ENCODE measurements around the gene DGKI.
"Not testable (repeated sequence)": the region's sequence is repeated elsewhere in the genome, so short reads cannot be mapped to it uniquely, and the experiment has no call there.

DGKI gene

DNA sequence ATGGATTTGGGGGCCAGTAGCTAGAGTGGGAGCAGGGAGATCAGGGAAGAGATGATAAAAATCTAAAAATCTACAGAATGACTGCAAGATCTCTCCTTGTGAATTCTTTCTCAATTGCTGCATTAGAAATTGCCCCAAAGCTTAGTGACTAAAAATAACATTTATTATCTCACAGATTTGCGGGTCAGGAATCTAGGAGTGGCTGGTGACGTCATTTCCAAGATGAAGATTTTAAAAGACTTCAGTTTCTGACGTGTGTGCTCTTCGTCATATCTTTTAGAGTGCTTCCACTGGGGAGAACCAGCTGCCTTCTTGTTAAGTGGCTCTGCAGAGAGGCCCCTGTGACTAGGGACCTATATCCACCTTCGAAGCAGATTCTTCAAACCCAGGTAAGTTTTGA lies 112.6 kb downstream of the DGKI start:
- DNase-seq: no peak

DNA sequence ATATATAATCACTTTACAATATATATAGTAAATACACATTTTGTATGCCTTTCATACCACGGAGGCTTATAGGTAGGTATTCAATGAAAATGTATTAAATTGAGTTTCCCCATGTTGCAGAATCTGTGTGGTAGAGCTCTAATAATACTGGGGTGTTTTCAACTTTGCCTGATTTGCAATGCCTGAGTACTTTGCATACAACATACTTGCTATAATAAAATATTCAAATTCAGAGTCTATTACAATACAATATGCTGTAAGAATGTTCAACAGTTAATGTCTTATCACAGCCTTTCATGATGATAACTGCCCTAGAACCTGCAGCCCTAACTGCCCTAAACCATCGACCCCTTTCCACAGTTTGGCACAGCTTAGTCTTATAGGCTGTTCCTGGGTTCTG lies 114.6 kb downstream of the DGKI start:
- DNase-seq: no peak

DNA sequence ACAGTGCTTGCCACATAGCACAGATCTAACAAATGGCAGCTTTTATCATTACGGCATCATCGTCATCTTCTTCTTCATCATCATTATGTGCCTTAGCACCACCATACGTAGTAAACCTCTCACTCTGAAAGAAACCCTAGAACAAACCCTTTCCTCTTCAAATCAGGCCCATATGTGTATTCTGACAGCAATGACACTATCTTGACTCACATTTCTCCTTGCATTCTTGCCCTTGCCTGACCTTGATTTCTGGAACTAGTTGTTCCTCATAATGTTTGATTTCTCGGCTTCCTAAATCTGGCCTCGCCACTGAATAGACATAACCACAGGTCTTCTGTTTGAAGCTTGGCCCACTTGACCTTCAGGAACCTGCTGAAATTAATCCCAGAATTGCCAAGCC lies 115.3 kb downstream of the DGKI start:
- no peak for DNase-seq

DNA sequence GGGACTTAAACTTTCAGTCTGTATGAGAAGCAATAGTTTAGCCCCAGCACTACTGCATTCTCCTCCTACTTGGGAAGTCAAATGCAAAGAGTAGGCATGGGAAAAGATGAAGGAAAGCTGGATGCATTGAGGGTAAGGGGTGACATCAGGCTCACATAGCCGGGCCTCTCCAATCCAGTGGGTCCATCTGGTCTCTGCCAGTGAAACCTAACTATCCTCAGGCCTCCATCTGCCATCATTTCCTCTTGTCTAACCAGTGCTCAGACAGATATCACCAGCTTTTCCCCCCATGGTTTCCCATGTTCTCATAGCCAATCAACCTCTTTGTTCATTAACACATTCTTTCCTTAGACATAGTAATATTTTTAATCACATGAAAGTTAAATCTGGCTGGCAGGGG lies 118.3 kb downstream of the DGKI start:
- DNase-seq: no peak

DNA sequence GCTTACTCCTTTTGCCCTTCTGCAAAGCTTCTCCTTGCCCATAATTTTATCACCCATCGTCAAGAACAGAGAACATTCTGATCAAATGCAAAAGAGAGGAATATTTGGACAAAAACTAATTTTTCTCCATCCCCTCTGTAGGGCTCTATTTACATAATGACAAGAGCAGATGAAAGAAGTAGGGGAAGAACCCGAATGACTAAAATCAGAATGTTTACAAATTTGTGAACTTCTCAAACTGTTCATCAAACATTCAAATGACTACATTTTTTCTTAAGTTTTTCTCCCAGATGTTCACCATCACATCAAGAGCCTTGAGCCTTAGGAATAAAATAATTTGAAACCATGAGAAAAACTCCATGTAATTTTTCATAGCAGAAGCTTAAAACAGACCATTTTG lies 119.4 kb downstream of the DGKI start:
- DNase-seq: no peak

- DNase-seq: no peak
Measured at GRCh38 chr7:137718355-137718754, 128.4 kb downstream of the DGKI start.

- DNase-seq: no peak
Measured at GRCh38 chr7:137717811-137718271, 128.9 kb downstream of the DGKI start.

- no peak for DNase-seq
Measured at GRCh38 chr7:137717045-137717444, 129.7 kb downstream of the DGKI start.

GRCh38 chr7:137716061-137716460 lies 130.7 kb downstream of the DGKI start:
- DNase-seq: no peak

GRCh38 chr7:137715533-137715932 lies 131.2 kb downstream of the DGKI start:
- DNase-seq: no peak

GRCh38 chr7:137715121-137715520 lies 131.7 kb downstream of the DGKI start:
- DNase-seq: no peak

DNA sequence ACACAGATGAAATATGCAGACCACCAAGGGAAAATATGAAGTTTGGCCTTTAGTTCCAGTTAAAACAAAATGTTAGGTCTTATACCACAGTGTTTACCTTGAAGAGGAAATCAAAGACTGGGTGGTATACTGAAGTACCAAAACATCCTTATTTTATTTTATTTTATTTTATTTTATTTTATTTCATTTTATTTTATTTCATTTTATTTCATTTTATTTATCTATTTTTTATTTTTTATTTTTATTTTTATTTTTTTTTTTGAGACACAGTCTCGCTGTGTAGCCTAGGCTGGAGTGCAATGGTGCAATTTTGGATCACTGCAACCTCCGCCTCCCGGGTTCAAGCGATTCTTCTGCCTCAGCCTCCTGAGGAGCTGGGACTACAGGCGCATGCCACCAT lies 140.4 kb downstream of the DGKI start:
- not testable (repeated sequence) for DNase-seq

- no peak for DNase-seq
Measured at GRCh38 chr7:137704723-137705122, 142.1 kb downstream of the DGKI start.

DNA sequence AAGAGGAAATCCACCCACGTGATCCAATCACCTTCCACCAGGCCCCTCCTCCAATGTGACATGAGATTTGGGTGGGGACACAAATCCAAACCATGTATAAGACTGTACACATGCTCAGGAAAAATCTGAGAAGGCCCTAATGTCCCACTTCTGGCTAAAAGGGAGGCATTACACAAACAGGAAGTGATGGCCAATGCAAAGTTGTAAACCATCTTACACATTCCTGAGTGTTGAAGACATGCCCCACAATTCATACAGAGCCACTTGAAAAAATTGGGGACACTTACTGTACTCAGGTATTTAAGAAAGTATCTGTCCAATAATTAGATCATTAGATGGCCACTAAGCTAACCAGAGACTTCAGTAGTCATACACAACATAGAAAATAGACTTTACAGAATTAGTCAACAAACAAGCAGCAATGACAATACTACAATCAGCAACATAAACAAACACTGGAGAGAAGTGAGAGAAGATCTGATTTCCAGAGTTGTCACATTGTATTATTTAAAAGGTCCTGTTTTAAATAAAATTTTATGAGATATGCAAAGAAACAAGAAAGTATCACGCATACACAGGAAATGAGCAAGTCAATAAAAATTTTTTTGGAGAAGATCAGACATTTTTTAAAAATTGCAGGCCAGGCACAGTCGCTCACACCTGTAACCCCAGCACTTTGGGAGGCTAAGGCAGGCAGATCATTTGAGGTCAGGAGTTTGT lies 143.3 kb downstream of the DGKI start:
- no peak for DNase-seq

- no peak for DNase-seq
Measured at GRCh38 chr7:137696988-137697387, 149.8 kb downstream of the DGKI start.

- no peak for DNase-seq
Measured at GRCh38 chr7:137696376-137696775, 150.4 kb downstream of the DGKI start.

DNA sequence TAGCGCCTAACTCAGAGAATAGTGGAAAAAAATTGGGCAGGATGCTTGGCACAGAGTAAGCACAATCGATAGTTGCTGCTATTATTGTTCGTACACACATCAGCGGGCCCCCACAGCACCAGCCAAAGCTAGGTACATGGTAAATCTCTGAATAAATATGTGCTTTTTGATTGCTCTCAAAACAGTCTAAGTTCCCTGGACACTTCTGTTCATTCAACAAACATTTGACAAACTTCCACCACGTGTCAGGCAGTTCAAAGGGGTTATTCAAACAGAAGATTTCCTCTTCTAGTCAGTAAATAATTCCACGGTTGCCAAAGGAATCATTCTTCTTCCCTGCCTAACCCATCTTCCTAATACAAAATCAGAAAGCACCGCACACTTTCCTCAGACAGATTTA lies 150.8 kb downstream of the DGKI start:
- no peak for DNase-seq

DNA sequence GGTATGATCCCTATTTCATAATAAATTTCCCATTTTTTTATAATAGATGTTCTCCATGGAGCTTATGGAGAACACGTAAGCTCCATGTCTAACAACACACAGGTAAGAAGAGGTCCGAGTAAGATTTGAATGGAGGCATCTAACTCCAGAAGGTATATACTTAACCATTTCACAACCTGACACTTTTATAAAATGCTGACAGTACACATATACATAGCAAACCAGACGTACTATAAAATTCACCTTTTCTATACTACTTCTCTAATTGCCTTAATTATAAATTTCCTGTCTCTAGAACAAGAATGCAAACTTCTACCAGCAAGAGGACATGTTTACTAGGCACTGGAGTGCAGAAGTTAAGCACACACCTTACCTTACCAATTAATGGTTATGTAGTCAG lies 151.3 kb downstream of the DGKI start:
- DNase-seq: no peak

DNA sequence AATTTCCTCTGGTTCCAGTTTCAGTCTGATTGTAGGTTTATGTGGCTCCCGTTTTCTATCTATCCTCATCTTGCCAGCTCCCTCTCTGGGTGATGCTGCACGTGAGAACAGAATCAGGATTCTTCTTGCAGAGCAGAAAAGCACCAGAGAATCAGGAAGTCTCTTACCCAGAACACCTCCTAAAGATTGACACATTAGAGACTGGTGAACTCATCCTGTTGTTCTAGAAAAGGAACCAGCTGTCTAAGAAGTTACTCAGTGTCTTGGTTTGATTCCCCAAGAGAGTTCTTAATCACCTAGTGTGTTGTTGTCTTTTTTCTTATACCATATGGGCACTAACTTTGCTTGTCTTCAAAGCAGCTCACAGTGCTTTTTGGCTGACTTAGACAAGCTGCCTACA lies 152.4 kb downstream of the DGKI start:
- no peak for DNase-seq

DNA sequence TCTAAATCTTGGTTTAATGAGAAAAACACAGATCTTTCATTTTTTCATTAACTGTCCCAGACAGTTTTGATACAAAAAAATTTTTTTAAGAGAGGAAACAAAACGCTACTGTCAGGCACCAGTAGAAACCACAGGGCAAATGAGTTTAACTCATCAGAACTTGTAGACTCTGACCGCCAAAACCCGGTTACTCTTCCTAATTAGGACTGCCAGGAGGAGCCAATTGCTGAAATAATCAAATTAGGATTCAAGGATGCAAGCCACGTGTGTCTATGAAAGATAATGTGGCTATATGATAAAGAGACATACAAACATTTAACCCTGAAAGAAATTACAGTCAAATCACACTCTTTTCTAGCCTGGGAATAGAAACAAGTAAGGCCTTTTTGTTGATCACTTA lies 154.4 kb downstream of the DGKI start:
- DNase-seq: no peak

DNA sequence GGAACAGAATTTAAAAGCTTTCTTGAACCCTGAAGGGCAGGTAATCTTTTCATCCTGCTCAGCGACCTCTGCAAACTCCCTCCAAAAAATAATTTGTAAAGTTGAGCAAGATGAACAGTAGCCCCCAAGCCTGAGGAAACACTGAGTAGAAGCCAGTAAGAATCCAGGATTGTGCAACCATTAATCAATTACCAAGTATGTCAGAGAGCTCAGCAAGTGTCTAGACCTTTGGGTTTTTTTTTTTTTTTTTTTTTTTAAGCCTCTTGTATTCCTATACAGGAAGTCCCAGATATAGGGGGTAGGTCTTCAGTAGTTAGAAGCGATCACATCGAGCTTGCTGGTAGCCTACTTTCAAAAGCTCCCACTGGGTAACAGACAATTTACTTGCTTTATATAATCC lies 155.2 kb downstream of the DGKI start:
- DNase-seq: no peak

DNA sequence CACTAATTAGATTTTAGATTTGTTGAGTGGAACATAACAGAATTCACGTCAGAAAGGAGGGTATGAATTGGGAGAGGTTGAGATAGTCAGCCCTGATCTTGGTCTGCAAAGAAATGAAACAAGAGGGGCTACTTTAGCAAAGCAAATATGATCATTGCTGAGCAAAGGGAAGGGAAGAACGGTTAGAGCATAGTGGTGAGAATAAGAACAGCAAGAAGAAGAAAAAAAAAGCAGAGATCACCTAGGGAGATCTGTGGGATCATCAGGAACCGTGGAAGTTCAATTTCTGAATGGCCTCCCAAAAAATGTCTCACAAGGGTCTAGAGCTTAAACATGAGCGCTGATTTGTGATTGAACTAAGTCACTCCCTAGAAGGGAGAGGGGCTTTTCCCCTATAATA lies 156.1 kb downstream of the DGKI start:
- no peak for DNase-seq

GRCh38 chr7:137689761-137690160 lies 157.0 kb downstream of the DGKI start:
- DNase-seq: no peak

DNA sequence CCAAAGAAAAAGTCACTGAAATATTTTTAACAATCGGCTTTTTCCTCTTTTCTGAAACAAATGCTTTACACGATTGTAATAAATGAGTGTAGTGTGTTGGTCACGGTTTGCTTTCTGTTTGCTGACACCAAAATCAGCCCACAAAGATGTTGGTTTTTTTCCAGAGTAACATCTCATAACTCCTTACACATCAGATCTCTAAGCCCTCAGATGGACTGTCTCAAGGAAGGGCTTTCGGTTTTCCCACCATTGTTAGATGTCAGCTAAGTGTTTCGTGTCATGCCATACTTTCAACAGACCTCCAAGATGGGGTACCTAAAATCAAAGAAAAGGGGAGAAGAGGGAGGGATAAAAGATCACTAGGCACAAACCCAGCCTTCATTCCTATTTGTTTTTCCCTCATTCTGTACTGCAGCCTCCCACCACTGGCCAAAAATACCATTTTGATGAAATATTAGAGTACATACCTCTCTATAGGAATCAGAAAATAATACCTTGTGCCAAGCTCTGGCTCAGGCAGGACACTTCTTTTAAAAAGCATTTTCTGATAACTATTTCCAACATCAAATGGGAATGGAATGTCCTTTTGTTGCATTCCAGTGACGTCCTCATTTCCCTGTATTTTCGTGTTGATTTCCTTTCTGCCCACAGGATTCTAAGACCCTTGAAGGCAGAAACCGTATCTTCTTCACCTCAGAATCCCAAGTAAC lies 159.1 kb downstream of the DGKI start:
- DNase-seq: no peak
